GM12878 (cell line): Measurements from ENCODE around the gene PI4KA. TPM values are rescaled to one million over a fixed set of nuclear protein-coding genes. Genes with fewer than 3 reads are reported as not detected.

Experiments used
- ATAC-seq: fragments of 200-7000 bp; cut with Tn5 transposase; 3 replicates; pipeline ENCODE4 v1.9.1; 2020; ENCODE audit warnings: mild to moderate bottlenecking, moderate library complexity
- BruUV-seq: library from RNA; stranded (reverse); fragments of 400-500 nt; replicated peaks from 2 replicates; lab custom pipeline; 2021; lab: Mats Ljungman, UMichigan
- CTCF ChIA-PET: fragments of 300-600 bp; sonication (Branson Sonifier 250); formaldehyde crosslinking; extraction: SDS; loops from one replicate; lab custom pipeline; 2021; ENCODE audit warnings: inconsistent platforms; lab: Yijun Ruan, JAX
- POLR2A ChIA-PET: fragments of 350-600 bp; formaldehyde crosslinking; extraction: SDS; loops from one replicate; lab custom pipeline; 2021; ENCODE audit warnings: inconsistent platforms; lab: Charles Lee
- RAD21 ChIA-PET: fragments of 300-600 bp; sonication (Branson Sonifier 250); formaldehyde crosslinking; loops from one replicate; lab custom pipeline; 2023; ENCODE audit warnings: antibody characterized with exemption; ENCODE audit not compliant: unreplicated experiment; lab: Charles Lee
- SMC1A ChIA-PET: fragments of 300-600 bp; sonication (Branson Sonifier 250); formaldehyde crosslinking; loops from one replicate; lab custom pipeline; 2023; ENCODE audit not compliant: unreplicated experiment, uncharacterized antibody; lab: Charles Lee
- DNase-seq: peaks from one replicate; pipeline ENCODE4 v3.0.0-alpha.2; 2011; ENCODE audit warnings: low read depth, low spot score
- FAIRE-seq: peaks from 3 replicates; lab custom pipeline; 2011; peaks lifted over from hg19 to GRCh38; lab: Jason Lieb, UNC
- H2AFZ ChIP-seq: 2 replicates; pipeline ENCODE4 v1.6.0; 2011; ENCODE audit warnings: low read depth, low read length, control low read depth; ENCODE audit not compliant: control insufficient read depth
- H3K27ac ChIP-seq: 2 replicates; pipeline ENCODE4 v1.5.1; 2011; ENCODE audit warnings: control low read depth; ENCODE audit not compliant: control insufficient read depth, insufficient read depth
- H3K27me3 ChIP-seq, 2 experiments: replicated peaks in 1 of 2; 2 replicates each; pipeline versions ENCODE4 v1.6.0 to v1.6.1; 2011; ENCODE audit warnings: low read length in 1 of 2; ENCODE audit not compliant: control insufficient read depth in 2 of 2, insufficient read depth in 2 of 2
- H3K36me3 ChIP-seq, 2 experiments: 2 replicates each; pipeline ENCODE4 v1.5.1; 2011; ENCODE audit warnings: low read length in 1 of 2; ENCODE audit not compliant: control insufficient read depth in 2 of 2, insufficient read depth in 2 of 2
- H3K4me1 ChIP-seq: 2 replicates; pipeline ENCODE4 v1.6.1; 2011; ENCODE audit warnings: mild to moderate bottlenecking, low read length, moderate library complexity, mixed read lengths; ENCODE audit not compliant: control insufficient read depth, insufficient read depth
- H3K4me2 ChIP-seq: 2 replicates; pipeline ENCODE4 v1.6.0; 2011; ENCODE audit warnings: control low read depth; ENCODE audit not compliant: control insufficient read depth, insufficient read depth
- H3K4me3 ChIP-seq: fragments of 200-600 bp; sonication (generic); 2 replicates; pipeline ENCODE4 v1.5.1; 2016
- H3K79me2 ChIP-seq: 2 replicates; pipeline ENCODE4 v1.6.0; 2011; ENCODE audit warnings: low read length; ENCODE audit not compliant: control insufficient read depth, insufficient read depth
- H3K9ac ChIP-seq: 2 replicates; pipeline ENCODE4 v1.8.0; 2011; ENCODE audit warnings: low read length, control low read depth, mixed read lengths; ENCODE audit not compliant: control insufficient read depth, insufficient read depth
- H3K9me3 ChIP-seq: replicated peaks from 3 replicates; pipeline ENCODE4 v1.5.1; 2011; ENCODE audit warnings: mild to moderate bottlenecking, low read length; ENCODE audit not compliant: control insufficient read depth, insufficient read depth
- H4K20me1 ChIP-seq: 2 replicates; pipeline ENCODE4 v1.6.0; 2011; ENCODE audit not compliant: control insufficient read depth, insufficient read depth
- CBFB ChIP-seq: IDR thresholded peaks from 2 replicates; pipeline ENCODE4 v1.6.1; 2016; ENCODE audit warnings: antibody characterized with exemption, low read depth
- HDAC6 ChIP-seq: fragments of 200-600 bp; sonication (generic); IDR thresholded peaks from one replicate; pipeline ENCODE4 v1.8.0; 2017; ENCODE audit warnings: antibody characterized with exemption; ENCODE audit not compliant: unreplicated experiment
- IRF3 ChIP-seq: fragments of 450-650 bp; IDR thresholded peaks from 2 replicates; pipeline ENCODE4 v1.6.1; 2014; ENCODE audit warnings: mild to moderate bottlenecking
- JUND ChIP-seq: IDR thresholded peaks from 2 replicates; pipeline ENCODE4 v1.6.1; 2012; ENCODE audit warnings: low read depth, mild to moderate bottlenecking, low read length, improper control_type of control experiment, moderate library complexity
- MEF2B ChIP-seq: fragments of 450-650 bp; IDR thresholded peaks from 2 replicates; pipeline ENCODE4 v1.6.1; 2018; ENCODE audit warnings: mild to moderate bottlenecking, moderate library complexity; ENCODE audit not compliant: partially characterized antibody, poor library complexity, severe bottlenecking
- MXI1 ChIP-seq: fragments of 150-350 bp; IDR thresholded peaks from 2 replicates; pipeline ENCODE4 v1.6.1; 2011; ENCODE audit warnings: low read depth, mild to moderate bottlenecking, inconsistent platforms, low read length, improper control_type of control experiment
- PRDM15 ChIP-seq: fragments of 450-650 bp; formaldehyde crosslinking; IDR thresholded peaks from 2 replicates; pipeline ENCODE4 v1.4.0; 2020; ENCODE audit warnings: mild to moderate bottlenecking, moderate library complexity
- SKIL ChIP-seq: fragments of 450-650 bp; IDR thresholded peaks from 2 replicates; pipeline ENCODE4 v1.6.1; 2017; ENCODE audit warnings: mild to moderate bottlenecking, low read depth, inconsistent platforms; ENCODE audit not compliant: poor library complexity, severe bottlenecking
- SMARCA5 ChIP-seq: fragments of 450-650 bp; IDR thresholded peaks from 2 replicates; pipeline ENCODE4 v1.6.1; 2017; ENCODE audit warnings: mild to moderate bottlenecking
- SREBF2 ChIP-seq: IDR thresholded peaks from 2 replicates; pipeline ENCODE4 v1.6.1; 2012; ENCODE audit warnings: mild to moderate bottlenecking, low read length
- SUPT20H ChIP-seq: IDR thresholded peaks from 2 replicates; pipeline ENCODE4 v1.6.1; 2011; ENCODE audit warnings: low read depth, mild to moderate bottlenecking, low read length, moderate library complexity, borderline replicate concordance; ENCODE audit not compliant: control insufficient read depth
- ZBTB4 ChIP-seq: fragments of 450-650 bp; formaldehyde crosslinking; IDR thresholded peaks from 2 replicates; pipeline ENCODE4 v1.4.0; 2022; ENCODE audit warnings: mild to moderate bottlenecking, moderate library complexity
- WGBS: methylation state at CpG from one replicate; pipeline ENCODE4 v1.1.6; 2016; ENCODE audit warnings: low lambda C conversion rate; ENCODE audit not compliant: insufficient replicate concordance, insufficient coverage; ENCODE audit errors: missing lambda C conversion rate; 5-methylcytosine and 5-hydroxymethylcytosine counted together
- in situ Hi-C: fragments of 300-500 bp; cut with MboI; formaldehyde crosslinking; loops from 9 replicates; pipeline ENCODE4 v1.14.3; 2018; ENCODE audit warnings: mixed read lengths
- intact Hi-C: fragments of 100-400 bp; cut with micrococcal nuclease; formaldehyde crosslinking; loops from one replicate; pipeline ENCODE4 v1.14.2; 2022; ENCODE audit not compliant: unreplicated experiment
- polyA plus RNA-seq, 11 experiments: library from polyadenylated mRNA; depleted of rRNA in 4 of 11; unstranded in 6 of 11; stranded (reverse) in 5 of 11; fragments of >200 nt; fragmentation: Nextera tagmentation in 4 of 11; fragmentation: Illumina TruSeq in 1 of 11; extraction: Ambion mirVana in 4 of 11; extraction: Trizol in 1 of 11; gene quantifications; 1 replicate in 1 of 11; 2 replicates in 10 of 11; pipeline versions ENCODE4 v1.2.1 to v1.2.3, GENCODE V29; 2011 to 2016; ENCODE audit warnings: inconsistent platforms in 2 of 11, missing spikeins in 2 of 11, low read depth in 1 of 11
- total RNA-seq, 4 experiments: library from RNA; depleted of rRNA in 3 of 4; stranded (reverse); fragments of >200 nt in 3 of 4; fragmentation: Illumina TruSeq in 1 of 4; extraction: Trizol in 1 of 4; gene quantifications; 2 replicates each; pipeline versions ENCODE4 v1.2.1 to v1.2.3, GENCODE V29; 2013 to 2021

The PI4KA gene
- total and polyA plus RNA-seq, 10 of the 15 experiments (the other 5 are each of a cell fraction or from before 2014, with no cell fraction given) = 4.2 to 78.4 (median 42.1) TPM

DNA sequence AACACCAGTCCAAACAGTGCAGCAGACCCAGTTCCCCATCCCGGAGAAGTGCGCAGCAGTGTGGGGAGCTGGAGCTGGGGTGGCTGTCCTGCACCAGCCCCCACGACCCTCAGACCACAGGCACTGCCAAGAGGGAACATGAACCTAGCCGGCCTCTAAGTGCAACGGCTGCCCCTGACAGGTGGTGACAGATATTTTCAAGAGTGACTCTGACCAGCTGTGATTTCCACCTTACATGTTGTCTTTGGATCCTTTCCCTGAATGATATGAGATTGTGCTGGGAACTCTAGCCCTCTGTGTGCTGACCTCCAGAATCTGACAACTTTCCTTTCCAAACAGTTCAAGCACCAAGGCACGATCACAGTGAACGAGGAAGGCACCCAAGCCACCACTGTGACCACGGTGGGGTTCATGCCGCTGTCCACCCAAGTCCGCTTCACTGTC lies 72.1 kb downstream of the PI4KA start:
- SMC1A ChIA-PET = no interaction called here
- intact Hi-C loops = no loop called here
- WGBS = 95% methylated on average over 10 of the region's 10 CpGs
- Histone ChIP-seq H3K4me1 (peaks cover 7% of the 10 kb centered on the region), H3K4me3 (no peak overlapping the region), H3K79me2 (no peaks in the 10 kb centered on the region), H3K36me3 (peaks cover 2 to 16% of the 10 kb centered on the region in 2 experiments; a peak in 3 of 4 replicates), H4K20me1 (no peaks in the 10 kb centered on the region), H3K9ac (no peak overlapping the region), H3K27ac (no peak overlapping the region), H2AFZ (no peak overlapping the region), H3K9me3 (no peaks in the 10 kb centered on the region), H3K4me2 (no peak overlapping the region), H3K27me3 (no peaks in the 10 kb centered on the region)
- no peak for ATAC-seq
- no peak for DNase-seq
- no peak for FAIRE-seq
- in situ Hi-C loops = no loop called here
- BruUV-seq = no TSS peak
- POLR2A ChIA-PET = no interaction called here
- RAD21 ChIA-PET = interaction anchor here (0.6 kb wide), 1 partner anchor 1014 kb away, joined by 4 read pairs; no protein-coding TSS in a partner anchor
- CTCF ChIA-PET = interaction anchor here (1.3 to 1.5 kb wide), 3 partner anchors 29 to 45 kb away, joined by 3 read pairs; no protein-coding TSS in a partner anchor
- TF ChIP-seq CBFB (no peak), MEF2B (no peak), ZBTB4 (CRISPR knock-in tag) (no peak), PRDM15 (no peak), MXI1 (no peak), SKIL (no peak), SMARCA5 (no peak), SUPT20H (no peak), HDAC6 (no peak), SREBF2 (no peak), JUND (no peak), IRF3 (no peak)
